ENCODE data around the gene ARRB1.

The ARRB1 gene

GRCh38 chr11:75389276-75389605 lies 37.8 kb upstream of the ARRB1 start:
- DNase-seq (ENCODE audit: low read depth), result no peak
- H3K4me3 ChIP-seq (replicated peaks; ENCODE audit: low read depth, low read length), result no peak overlapping the region
- TF ChIP-seq CTCF (IDR thresholded peaks at IDR 0.05; ENCODE audit: low read length, missing control alignments), result no peak

- no peak overlapping the region for H3K4me3 ChIP-seq (replicated peaks; ENCODE audit: low read depth, low read length)
- peak; percentile 88 for DNase-seq (ENCODE audit: low read depth)
- peak; percentile 80 for TF ChIP-seq CTCF (IDR thresholded peaks at IDR 0.05; ENCODE audit: low read length, missing control alignments)
These were observed 37.2 kb upstream of the ARRB1 start for GRCh38 chr11:75388386-75389275.

- no peak for DNase-seq (ENCODE audit: low read depth)
- no peak overlapping the region for H3K4me3 ChIP-seq (replicated peaks; ENCODE audit: low read depth, low read length)
- TF ChIP-seq CTCF (IDR thresholded peaks at IDR 0.05; ENCODE audit: low read length, missing control alignments), result no peak
These were observed 36.4 kb upstream of the ARRB1 start for GRCh38 chr11:75387736-75388294.

- H3K4me3 ChIP-seq (replicated peaks; ENCODE audit: low read depth, low read length), result no peak overlapping the region
- DNase-seq (ENCODE audit: low read depth), result no peak
These were observed 35.6 kb upstream of the ARRB1 start for GRCh38 chr11:75386942-75387630.

GRCh38 chr11:75384438-75385080 lies 33.1 kb upstream of the ARRB1 start:
- no peak overlapping the region for H3K4me3 ChIP-seq (replicated peaks; ENCODE audit: low read depth, low read length)
- peak; percentile 71 for DNase-seq (ENCODE audit: low read depth)
- TF ChIP-seq CTCF (IDR thresholded peaks at IDR 0.05; ENCODE audit: low read length, missing control alignments), result peak; percentile 97

More at GRCh38 chr11:75386942-75387630, 35.6 kb upstream of the ARRB1 start:
- no peak for TF ChIP-seq CTCF (IDR thresholded peaks at IDR 0.05; ENCODE audit: low read length, missing control alignments)

- no peak overlapping the region for H3K4me3 ChIP-seq (replicated peaks; ENCODE audit: low read depth, low read length)
- DNase-seq (ENCODE audit: low read depth), result no peak
- TF ChIP-seq CTCF (IDR thresholded peaks at IDR 0.05; ENCODE audit: low read length, missing control alignments), result no peak
These were observed 31.8 kb upstream of the ARRB1 start for GRCh38 chr11:75383246-75383645.
